Uterus (tissue), 4 donors: ENCODE measurements around the gene ZBTB20. TPM values are rescaled to one million over a fixed set of nuclear protein-coding genes. Genes with fewer than 3 reads are reported as not detected.

Experiments used
- DNase-seq, 2 donors: peaks; one replicate each; pipeline ENCODE4 v3.0.0-alpha.2; 2019 to 2020
- H3K27ac ChIP-seq, 2 donors: fragments of 200-600 bp; sonication (generic); 1 replicate in 1 of 2; 2 replicates in 1 of 2; pipeline ENCODE4 v1.5.1; 2016 to 2018
- H3K27me3 ChIP-seq, 2 donors: fragments of 200-600 bp; sonication (generic); one replicate each; pipeline ENCODE4 v1.5.1; 2018 to 2019; ENCODE audit warnings: control low read depth in 1 of 2
- H3K36me3 ChIP-seq, 2 donors: fragments of 200-600 bp; sonication (generic); one replicate each; pipeline ENCODE4 v1.5.1; 2019; ENCODE audit warnings: control low read depth in 1 of 2
- H3K4me1 ChIP-seq, 2 donors: fragments of 200-600 bp; sonication (generic); one replicate each; pipeline ENCODE4 v1.5.1; 2018 to 2019; ENCODE audit warnings: control low read depth in 1 of 2
- H3K4me3 ChIP-seq, 2 donors: fragments of 200-600 bp; sonication (generic); 1 replicate in 1 of 2; 2 replicates in 1 of 2; pipeline ENCODE4 v1.5.1; 2018 to 2019; ENCODE audit warnings: mild to moderate bottlenecking in 1 of 2
- H3K9me3 ChIP-seq, 2 donors: fragments of 200-600 bp; sonication (generic); one replicate each; pipeline ENCODE4 v1.5.1; 2019; ENCODE audit warnings: control low read depth in 1 of 2
- POLR2A ChIP-seq, 2 donors: fragments of 450-650 bp; IDR thresholded peaks; one replicate each; pipeline ENCODE4 v1.6.1; 2016; ENCODE audit warnings: antibody characterized with exemption in 2 of 2, mild to moderate bottlenecking in 1 of 2, moderate library complexity in 1 of 2
- intact Hi-C: fragments of 100-400 bp; cut with DNase I; formaldehyde crosslinking; loops from one replicate; pipeline ENCODE4 v1.15.1; 2023; ENCODE audit warnings: low total_unique reads
- total RNA-seq, 4 donors: library from RNA; depleted of rRNA in 3 of 4; stranded (reverse); fragments of >200 nt in 3 of 4; gene quantifications; one replicate each; pipeline versions ENCODE4 v1.1.0 to v1.2.4, GENCODE V29; 2014 to 2023
- TF ChIP-seq, protein P1 (sequence below), 4 experiments: fragments of 200-600 bp in 2 of 4; fragments of 450-650 bp in 2 of 4; sonication (generic) in 2 of 4; IDR thresholded peaks; one replicate each; pipeline ENCODE4 v1.5.1; 2016 to 2019; ENCODE audit warnings: antibody characterized with exemption in 4 of 4, mild to moderate bottlenecking in 2 of 4, moderate library complexity in 1 of 4
- donor health status: DM: yes; HTN: yes; CAD: no.

The ZBTB20 gene
- total RNA-seq, 4 donors from 2014 or later: 35.6 to 157 (median 85.1) TPM

DNA sequence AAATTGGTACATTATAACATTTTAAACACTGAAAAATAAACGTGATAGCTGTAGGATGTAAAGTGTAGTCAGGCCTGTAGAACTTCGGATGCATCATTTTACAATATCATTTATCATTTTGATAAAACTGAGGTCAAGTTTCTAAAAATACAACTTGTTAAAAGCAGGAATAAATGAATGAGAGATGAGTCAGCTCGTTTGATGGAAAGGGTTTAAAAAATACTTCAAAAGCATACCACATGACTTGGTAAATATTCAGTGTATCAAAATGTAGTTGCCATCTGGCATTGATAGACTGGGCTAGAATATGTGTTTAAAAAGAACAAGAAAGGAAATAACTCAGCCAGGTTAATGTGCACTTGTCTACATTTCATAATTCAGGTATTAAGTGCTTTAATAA lies 496.3 kb downstream of the ZBTB20 start:
- TF ChIP-seq POLR2A (IDR thresholded peaks at IDR 0.05): no peak
- TF ChIP-seq, protein P1, sequence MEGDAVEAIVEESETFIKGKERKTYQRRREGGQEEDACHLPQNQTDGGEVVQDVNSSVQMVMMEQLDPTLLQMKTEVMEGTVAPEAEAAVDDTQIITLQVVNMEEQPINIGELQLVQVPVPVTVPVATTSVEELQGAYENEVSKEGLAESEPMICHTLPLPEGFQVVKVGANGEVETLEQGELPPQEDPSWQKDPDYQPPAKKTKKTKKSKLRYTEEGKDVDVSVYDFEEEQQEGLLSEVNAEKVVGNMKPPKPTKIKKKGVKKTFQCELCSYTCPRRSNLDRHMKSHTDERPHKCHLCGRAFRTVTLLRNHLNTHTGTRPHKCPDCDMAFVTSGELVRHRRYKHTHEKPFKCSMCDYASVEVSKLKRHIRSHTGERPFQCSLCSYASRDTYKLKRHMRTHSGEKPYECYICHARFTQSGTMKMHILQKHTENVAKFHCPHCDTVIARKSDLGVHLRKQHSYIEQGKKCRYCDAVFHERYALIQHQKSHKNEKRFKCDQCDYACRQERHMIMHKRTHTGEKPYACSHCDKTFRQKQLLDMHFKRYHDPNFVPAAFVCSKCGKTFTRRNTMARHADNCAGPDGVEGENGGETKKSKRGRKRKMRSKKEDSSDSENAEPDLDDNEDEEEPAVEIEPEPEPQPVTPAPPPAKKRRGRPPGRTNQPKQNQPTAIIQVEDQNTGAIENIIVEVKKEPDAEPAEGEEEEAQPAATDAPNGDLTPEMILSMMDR (IDR thresholded peaks at IDR 0.05): no peak
- no peak overlapping the region for H3K4me3 ChIP-seq
- no peaks in the 10 kb centered on the region for H3K27me3 ChIP-seq
- intact Hi-C loops: no loop called here
- H3K9me3 ChIP-seq: no peaks in the 10 kb centered on the region
- H3K27ac ChIP-seq: peak overlapping the region; percentile 45 to 76
- peaks cover 0 to 12% of the 10 kb centered on the region in 2 donors for H3K4me1 ChIP-seq
- DNase-seq: no peak
- H3K36me3 ChIP-seq: no peaks in the 10 kb centered on the region

DNA sequence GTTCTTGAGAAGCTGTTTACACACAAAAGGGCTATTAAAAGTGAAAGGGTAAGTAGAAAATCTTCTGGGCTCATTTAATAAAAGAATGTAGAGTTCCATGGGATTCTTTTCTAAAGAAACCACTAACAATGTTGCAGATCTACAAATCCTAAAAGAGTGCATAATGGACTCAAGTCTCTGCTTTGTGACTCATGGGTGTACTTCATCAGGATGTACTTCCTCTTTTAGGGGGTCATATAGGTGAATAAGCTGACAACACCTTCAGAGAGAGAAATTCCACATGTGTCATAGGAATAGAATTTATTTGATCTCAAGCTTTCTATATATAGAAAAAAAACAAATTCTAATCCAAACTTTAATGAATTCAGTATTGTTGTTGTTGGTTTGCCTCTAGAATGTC lies 497.8 kb downstream of the ZBTB20 start:
- Histone ChIP-seq H3K4me3 (no peak overlapping the region), H3K27ac (peak overlapping the region; percentile 35 to 76), H3K4me1 (peaks cover 0 to 12% of the 10 kb centered on the region in 2 donors), H3K9me3 (no peaks in the 10 kb centered on the region), H3K27me3 (no peaks in the 10 kb centered on the region), H3K36me3 (no peaks in the 10 kb centered on the region)
- intact Hi-C loops: no loop called here
- TF ChIP-seq POLR2A (IDR thresholded peaks at IDR 0.05): no peak
- TF ChIP-seq, protein P1 (IDR thresholded peaks at IDR 0.05): no peak
- no peak for DNase-seq

DNA sequence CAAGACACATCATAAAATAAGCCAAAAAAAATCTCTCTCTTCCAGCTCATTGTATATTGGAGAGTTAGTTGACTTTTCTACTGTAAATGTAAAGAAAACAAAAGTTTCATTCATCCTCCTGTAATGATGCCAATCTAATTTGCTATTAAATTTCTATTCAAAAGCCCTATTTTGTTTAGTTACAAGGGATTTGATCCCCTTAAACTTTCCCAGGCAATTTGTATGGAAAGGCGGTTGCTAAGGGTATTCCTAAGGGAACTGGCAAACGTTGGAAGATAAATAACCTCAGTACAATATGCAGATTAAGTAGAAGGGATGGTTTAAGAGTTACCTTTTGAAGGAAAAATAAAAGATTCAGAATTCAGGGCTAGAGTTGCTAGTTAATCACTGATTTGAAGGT lies 500.6 kb downstream of the ZBTB20 start:
- no peaks in the 10 kb centered on the region for H3K9me3 ChIP-seq
- no peak for TF ChIP-seq POLR2A (IDR thresholded peaks at IDR 0.05)
- TF ChIP-seq, protein P1 (IDR thresholded peaks at IDR 0.05): no peak
- H3K4me1 ChIP-seq: peaks cover 0 to 12% of the 10 kb centered on the region in 2 donors
- no peaks in the 10 kb centered on the region for H3K27me3 ChIP-seq
- no peak for DNase-seq
- no peak overlapping the region for H3K27ac ChIP-seq
- H3K36me3 ChIP-seq: no peaks in the 10 kb centered on the region
- H3K4me3 ChIP-seq: no peak overlapping the region
- intact Hi-C loops: no loop called here

DNA sequence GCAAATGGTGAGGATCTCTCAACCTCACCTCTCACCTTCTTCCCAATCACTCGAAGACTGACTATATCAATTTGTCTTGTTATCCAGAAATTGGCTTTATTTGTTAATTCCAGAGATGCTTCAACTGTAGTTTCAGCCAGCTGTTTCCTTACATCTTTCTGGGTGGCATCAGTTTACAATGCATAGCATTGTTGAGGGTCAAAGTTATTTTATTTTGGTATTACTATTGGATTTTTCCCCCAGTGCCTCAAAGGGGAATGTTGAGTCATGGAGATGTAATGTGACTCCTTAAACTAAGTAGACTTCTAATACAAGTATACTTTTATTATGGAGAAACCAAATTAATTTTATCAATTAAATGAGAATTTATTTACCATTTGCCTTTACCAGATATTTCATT lies 501.7 kb downstream of the ZBTB20 start:
- no peak for DNase-seq
- no peak for TF ChIP-seq POLR2A (IDR thresholded peaks at IDR 0.05)
- TF ChIP-seq, protein P1 (IDR thresholded peaks at IDR 0.05): no peak
- Histone ChIP-seq H3K36me3 (no peaks in the 10 kb centered on the region), H3K4me1 (peaks cover 0 to 5% of the 10 kb centered on the region in 2 donors), H3K27ac (no peak overlapping the region), H3K9me3 (no peaks in the 10 kb centered on the region), H3K4me3 (no peak overlapping the region), H3K27me3 (no peaks in the 10 kb centered on the region)
- intact Hi-C loops: no loop called here

DNA sequence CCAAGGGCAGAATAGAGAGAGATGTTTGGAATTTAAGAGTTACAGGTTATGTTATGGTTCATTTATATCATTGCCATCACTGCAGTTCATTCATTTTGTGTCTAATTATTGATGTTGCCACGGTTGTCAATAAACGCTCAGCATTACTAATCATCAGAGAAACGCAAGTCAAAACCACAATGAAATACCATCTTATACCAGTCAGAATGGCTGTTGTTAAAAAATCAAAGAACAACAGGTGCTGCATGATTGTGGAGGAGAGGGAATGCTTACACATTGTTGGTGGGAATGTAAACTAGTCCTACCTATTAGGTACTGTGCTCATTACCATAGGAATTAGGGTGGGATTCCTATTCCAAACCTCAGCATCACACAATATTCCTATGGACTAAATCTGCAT lies 502.7 kb downstream of the ZBTB20 start:
- H3K4me3 ChIP-seq: no peak overlapping the region
- no peak for TF ChIP-seq POLR2A (IDR thresholded peaks at IDR 0.05)
- TF ChIP-seq, protein P1 (IDR thresholded peaks at IDR 0.05): no peak
- H3K36me3 ChIP-seq: no peaks in the 10 kb centered on the region
- H3K9me3 ChIP-seq: no peaks in the 10 kb centered on the region
- intact Hi-C loops: no loop called here
- H3K27me3 ChIP-seq: no peaks in the 10 kb centered on the region
- no peak overlapping the region for H3K27ac ChIP-seq
- DNase-seq: no peak
- peaks cover 0 to 5% of the 10 kb centered on the region in 2 donors for H3K4me1 ChIP-seq
